OCI-LY7 (cell line): ENCODE measurements around the gene RAC2. TPM values are rescaled to one million over a fixed set of nuclear protein-coding genes. Genes with fewer than 3 reads are reported as not detected.

Source experiments
- BruUV-seq: library from RNA; stranded (reverse); fragments of 400-500 nt; replicated peaks from 2 replicates; lab custom pipeline; 2021; lab: Mats Ljungman, UMichigan
- CTCF ChIA-PET: fragments of 300-600 bp; sonication (Branson Sonifier 250); formaldehyde crosslinking; loops from one replicate; lab custom pipeline; 2022; ENCODE audit warnings: antibody characterized with exemption; ENCODE audit not compliant: unreplicated experiment; lab: Charles Lee
- POLR2A ChIA-PET: fragments of 300-600 bp; sonication (Branson Sonifier 250); formaldehyde crosslinking; loops from one replicate; lab custom pipeline; 2022; ENCODE audit warnings: antibody characterized with exemption; lab: Charles Lee
- DNase-seq: peaks from one replicate; pipeline ENCODE4 v3.0.0-alpha.2; 2015; ENCODE audit warnings: low spot score
- H2AFZ ChIP-seq: fragments of 200-600 bp; sonication (generic), shearing (Covaris generic); 2 replicates; pipeline ENCODE4 v1.6.1; 2014; ENCODE audit warnings: mild to moderate bottlenecking, antibody characterized with exemption, low read length, moderate library complexity
- H3K27ac ChIP-seq: fragments of 200-600 bp; sonication (generic); 2 replicates; pipeline ENCODE4 v1.5.1; 2014; ENCODE audit warnings: mixed run types, low read depth, mild to moderate bottlenecking, moderate library complexity, low read length, inconsistent platforms; ENCODE audit not compliant: poor library complexity, severe bottlenecking
- H3K36me3 ChIP-seq: fragments of 200-600 bp; sonication (generic); 2 replicates; pipeline ENCODE4 v1.6.1; 2014; ENCODE audit warnings: mild to moderate bottlenecking, antibody characterized with exemption, low read length, moderate library complexity, mixed read lengths; ENCODE audit not compliant: insufficient read depth
- H3K4me1 ChIP-seq: fragments of 200-600 bp; sonication (generic); 2 replicates; pipeline ENCODE4 v1.5.1; 2014; ENCODE audit warnings: mild to moderate bottlenecking, low read length; ENCODE audit not compliant: insufficient read depth, poor library complexity, severe bottlenecking
- H3K4me2 ChIP-seq: fragments of 200-600 bp; sonication (generic); 2 replicates; pipeline ENCODE4 v1.6.1; 2014; ENCODE audit warnings: mild to moderate bottlenecking, low read length
- H3K4me3 ChIP-seq: fragments of 200-600 bp; sonication (generic); 2 replicates; pipeline ENCODE4 v1.5.1; 2014; ENCODE audit warnings: mild to moderate bottlenecking, low read depth, low read length; ENCODE audit not compliant: poor library complexity, severe bottlenecking
- H3K79me2 ChIP-seq: fragments of 200-600 bp; sonication (generic); 2 replicates; pipeline ENCODE4 v1.6.1; 2016; ENCODE audit warnings: low read depth, mild to moderate bottlenecking, low read length, moderate library complexity, mixed read lengths; ENCODE audit not compliant: insufficient read depth
- H3K9me2 ChIP-seq: fragments of 200-600 bp; sonication (generic); 2 replicates; pipeline ENCODE4 v1.6.1; 2016; ENCODE audit warnings: mild to moderate bottlenecking, low read length, mixed read lengths; ENCODE audit not compliant: insufficient read depth
- H3K9me3 ChIP-seq: fragments of 200-600 bp; sonication (generic); 2 replicates; pipeline ENCODE4 v1.6.1; 2014; ENCODE audit warnings: mild to moderate bottlenecking, mixed run types, low read length, mixed read lengths
- H4K20me1 ChIP-seq: fragments of 200-600 bp; sonication (generic); 2 replicates; pipeline ENCODE4 v1.6.1; 2014; ENCODE audit warnings: mild to moderate bottlenecking, antibody characterized with exemption, low read length, moderate library complexity, mixed read lengths; ENCODE audit not compliant: insufficient read depth
- CTCF ChIP-seq: fragments of 200-600 bp; sonication (generic); conservative IDR thresholded peaks from 2 replicates; pipeline ENCODE4 v1.5.1; 2014; ENCODE audit warnings: mild to moderate bottlenecking, antibody characterized with exemption, low read length, moderate library complexity, mixed read lengths
- EZH2phosphoT487 ChIP-seq: fragments of 200-600 bp; sonication (generic); IDR thresholded peaks from 2 replicates; pipeline ENCODE4 v1.6.1; 2018; ENCODE audit warnings: low read depth, borderline replicate concordance, mild to moderate bottlenecking, mixed run types, antibody characterized with exemption, low read length, moderate library complexity, mixed read lengths
- intact Hi-C: fragments of 100-400 bp; cut with micrococcal nuclease; formaldehyde crosslinking; loops from one replicate; pipeline ENCODE4 v1.10.0; 2022; ENCODE audit not compliant: unreplicated experiment
- total RNA-seq, 2 experiments: library from RNA; depleted of rRNA in 1 of 2; stranded (reverse); fragments of >200 nt in 1 of 2; shearing (Covaris generic) in 1 of 2; gene quantifications; 2 replicates each; pipeline ENCODE4 v1.2.3, GENCODE V29; 2014 to 2022

The RAC2 gene
- total RNA-seq, 2 experiments from 2014 or later: 142 to 321 TPM

GRCh38 chr22:37230673-37231405, 13.2 kb downstream of the RAC2 start:
- H3K27ac ChIP-seq: peak overlapping the region; percentile 89
- H3K4me1 ChIP-seq: peaks cover 83% of the 10 kb centered on the region
- TSS peak; percentile 29 for BruUV-seq
- CTCF ChIA-PET: interaction anchor here (1.9 to 2.2 kb wide), 2 partner anchors 13 to 31 kb away, joined by 7 to 20 read pairs; partner anchors contain the start of gene RAC2
- H2AFZ ChIP-seq: no peak overlapping the region
- H3K9me3 ChIP-seq: no peaks in the 10 kb centered on the region
- peaks cover 26% of the 10 kb centered on the region; the same call in 1 of the 2 replicates for H3K79me2 ChIP-seq
- peaks cover 90% of the 10 kb centered on the region for H3K36me3 ChIP-seq
- intact Hi-C loops: loop anchor here (1.0 kb wide), 1 partner anchor 11 kb away; no protein-coding TSS in a partner anchor
- peak overlapping the region; percentile 28 for H3K4me3 ChIP-seq
- no peak for DNase-seq
- peak overlapping the region; percentile 66 for H3K4me2 ChIP-seq
- POLR2A ChIA-PET: interaction anchor here (1.6 to 3.3 kb wide), 4 partner anchors 12 to 31 kb away, joined by 5 to 26 read pairs (median 8); partner anchors contain the start of gene RAC2
- peaks cover 4% of the 10 kb centered on the region for H4K20me1 ChIP-seq
- TF ChIP-seq EZH2phosphoT487 (no peak), CTCF (no peak)
- H3K9me2 ChIP-seq: no peaks in the 10 kb centered on the region

- Histone ChIP-seq H3K79me2 (peaks cover 18% of the 10 kb centered on the region; the same call in 1 of the 2 replicates), H3K4me2 (peak overlapping the region; percentile 74), H3K9me3 (no peaks in the 10 kb centered on the region), H3K36me3 (peaks cover 90% of the 10 kb centered on the region), H3K4me3 (peak overlapping the region; percentile 28), H3K4me1 (peaks cover 83% of the 10 kb centered on the region), H4K20me1 (no peaks in the 10 kb centered on the region), H3K9me2 (no peaks in the 10 kb centered on the region), H3K27ac (peak overlapping the region; percentile 89), H2AFZ (no peak overlapping the region)
- BruUV-seq: no TSS peak
- intact Hi-C loops: loop anchor here (1.0 kb wide), 1 partner anchor 12 kb away; no protein-coding TSS in a partner anchor
- DNase-seq: peak; percentile 92
- ChIA-PET CTCF (interaction anchor here (1.5 to 2.2 kb wide), 3 partner anchors 14 to 31 kb away, joined by 6 to 20 read pairs (median 7); partner anchors contain the start of gene RAC2), POLR2A (interaction anchor here (0.9 to 3.3 kb wide), 5 partner anchors 13 to 30 kb away, joined by 3 to 26 read pairs (median 6); partner anchors contain the start of gene RAC2)
- TF ChIP-seq CTCF (no peak), EZH2phosphoT487 (no peak)
Measured at GRCh38 chr22:37229805-37230672, 14.0 kb downstream of the RAC2 start.
